HPDE6-E6E7 (cell line): Measurements from ENCODE around the gene ELMO1.

Experiments used
- DNase-seq: peaks from one replicate; pipeline ENCODE4 v3.0.0; 2011; ENCODE audit warnings: missing footprints; ENCODE audit errors: extremely low spot score

Gene ELMO1

DNA sequence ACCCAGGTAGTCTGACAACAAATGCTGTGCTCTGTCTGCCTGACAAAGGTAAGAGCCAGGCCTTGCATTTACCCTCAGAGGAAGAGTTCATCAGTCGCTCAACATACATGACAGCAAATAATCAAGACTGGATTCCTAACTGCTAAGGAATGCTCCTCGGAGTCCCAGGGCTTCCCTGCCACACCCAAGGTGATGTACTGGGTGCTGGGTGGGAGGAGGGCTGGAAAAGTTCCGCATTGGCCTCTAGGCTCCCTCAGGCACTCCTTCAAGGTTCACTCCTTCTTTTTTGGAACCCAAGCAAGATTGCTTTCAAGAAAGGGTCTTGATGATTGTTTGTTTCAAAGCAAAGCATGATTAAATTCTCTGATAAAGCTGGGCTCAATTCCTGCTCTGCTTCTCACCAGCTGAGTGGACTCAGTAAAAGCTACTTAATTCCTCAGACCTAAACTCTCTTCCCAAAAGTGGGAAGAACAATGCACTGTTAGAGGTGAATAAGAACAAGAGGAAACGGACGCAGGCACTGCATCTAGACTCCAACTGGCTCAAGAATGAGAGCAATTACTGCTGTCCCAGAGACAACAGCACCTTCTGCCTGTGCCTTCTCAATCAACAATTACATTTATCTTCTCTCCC, 173.5 kb downstream of the ELMO1 start:
- DNase-seq: no peak

DNA sequence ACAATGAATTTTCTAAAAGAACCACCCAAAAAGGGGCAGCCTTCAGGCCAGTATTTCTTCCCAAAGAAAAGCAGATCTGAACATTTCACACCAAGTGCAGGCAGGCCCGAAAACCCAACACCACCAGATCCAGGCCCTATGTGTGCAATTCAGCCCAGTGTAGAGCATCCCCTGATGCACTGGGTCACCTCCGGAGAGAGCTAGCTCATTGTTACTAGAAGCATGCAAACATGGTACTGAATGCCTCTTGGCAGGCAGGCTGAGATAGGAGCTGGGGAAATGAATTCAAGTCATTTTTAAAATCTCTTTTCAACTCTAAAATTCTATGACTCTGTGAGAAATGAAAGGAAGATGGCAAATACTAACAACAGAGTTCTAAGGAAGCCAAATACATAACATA, 174.8 kb downstream of the ELMO1 start:
- DNase-seq: no peak

DNA sequence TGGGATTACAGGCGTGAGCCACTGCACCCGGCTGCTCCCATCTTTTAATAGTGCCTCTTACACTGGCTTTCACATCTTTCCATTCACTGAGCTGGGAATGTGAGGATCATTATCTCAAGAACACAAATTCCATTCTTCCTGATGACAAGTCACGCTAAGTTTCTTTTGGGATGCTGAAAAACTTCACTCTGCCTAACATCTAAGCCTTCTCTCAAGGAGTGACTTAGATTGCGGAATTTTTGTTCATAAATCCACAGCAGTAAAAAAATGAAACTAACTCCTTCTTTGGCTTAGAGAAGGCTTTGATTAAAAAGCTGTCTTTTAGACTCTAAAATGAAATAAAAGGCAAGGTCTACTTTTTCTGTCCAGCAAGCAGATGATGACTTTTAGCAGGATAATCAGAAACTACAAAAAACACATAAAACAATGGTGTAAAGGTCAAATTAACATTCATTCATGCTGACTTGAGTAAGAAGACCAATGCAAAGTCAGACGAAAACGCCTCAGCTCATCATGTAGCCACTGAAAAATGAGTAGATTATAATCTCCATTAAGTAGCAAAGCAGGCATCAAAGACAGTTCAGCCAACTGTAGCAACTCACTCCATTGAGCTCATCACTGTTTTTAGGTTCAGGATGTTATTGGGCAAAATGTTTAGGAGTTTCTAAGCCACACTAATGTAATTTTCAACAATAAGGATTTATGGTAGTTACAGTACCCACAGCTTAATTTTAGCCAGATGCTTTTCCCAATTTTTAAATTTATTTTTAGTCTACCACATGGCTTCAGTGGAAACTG, 178.8 kb downstream of the ELMO1 start:
- DNase-seq: no peak

DNA sequence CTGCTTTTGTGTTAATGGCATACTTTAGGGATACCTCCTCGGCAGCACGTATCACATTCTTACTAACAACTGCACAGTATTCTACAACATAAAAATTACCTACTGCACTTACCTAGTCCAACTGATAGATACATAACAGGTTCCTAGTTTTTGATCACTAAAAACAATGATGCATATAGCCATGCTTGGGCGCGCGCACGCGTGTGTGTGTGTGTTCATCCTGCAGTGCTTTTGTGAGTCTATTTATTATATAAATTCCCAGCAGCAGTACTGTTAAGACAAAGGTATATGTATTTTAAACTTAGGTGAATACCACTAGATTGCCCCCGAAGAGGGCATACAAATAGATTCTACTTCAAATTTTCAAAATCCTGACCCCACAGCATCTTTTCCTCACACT, 181.4 kb downstream of the ELMO1 start:
- DNase-seq: no peak

DNA sequence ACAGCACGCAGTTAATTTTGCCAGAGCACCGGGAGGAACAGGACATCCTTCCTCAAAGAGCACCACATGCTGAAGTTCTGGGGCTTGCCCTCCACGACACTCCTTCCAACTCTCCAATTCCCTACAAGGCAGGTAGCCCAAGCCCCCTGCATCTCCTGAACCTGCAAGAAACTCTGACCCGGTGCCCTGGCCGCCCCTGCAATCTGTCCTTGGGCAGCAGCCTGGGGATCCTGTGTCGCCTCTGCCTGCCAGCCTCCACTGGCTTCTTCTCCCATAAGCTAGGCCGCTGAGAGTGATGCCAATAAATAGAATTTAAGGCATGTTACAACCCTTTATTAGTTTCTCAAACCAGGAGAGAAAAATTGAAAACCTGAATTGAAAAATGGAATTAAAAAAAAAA, 182.8 kb downstream of the ELMO1 start:
- DNase-seq: no peak

DNA sequence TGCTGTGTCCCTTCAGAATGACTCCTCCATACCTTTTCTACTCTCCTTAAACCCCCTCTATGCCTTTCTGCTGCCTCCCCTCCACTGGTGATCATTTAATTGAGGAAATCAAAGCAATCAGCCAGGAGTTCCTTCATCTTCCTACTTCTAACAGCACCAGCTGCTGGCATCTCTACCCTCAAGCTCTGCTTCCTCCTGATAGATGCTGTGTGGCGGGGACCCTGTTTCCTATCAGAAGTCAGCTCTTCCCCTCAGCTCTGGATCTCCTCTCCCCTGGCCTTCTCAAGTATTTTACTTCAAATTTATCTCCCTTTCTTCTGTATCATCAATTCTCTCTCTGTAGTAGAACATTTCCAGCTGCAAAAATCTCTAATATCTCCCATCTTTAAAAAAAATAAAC, 183.7 kb downstream of the ELMO1 start:
- no peak for DNase-seq

DNA sequence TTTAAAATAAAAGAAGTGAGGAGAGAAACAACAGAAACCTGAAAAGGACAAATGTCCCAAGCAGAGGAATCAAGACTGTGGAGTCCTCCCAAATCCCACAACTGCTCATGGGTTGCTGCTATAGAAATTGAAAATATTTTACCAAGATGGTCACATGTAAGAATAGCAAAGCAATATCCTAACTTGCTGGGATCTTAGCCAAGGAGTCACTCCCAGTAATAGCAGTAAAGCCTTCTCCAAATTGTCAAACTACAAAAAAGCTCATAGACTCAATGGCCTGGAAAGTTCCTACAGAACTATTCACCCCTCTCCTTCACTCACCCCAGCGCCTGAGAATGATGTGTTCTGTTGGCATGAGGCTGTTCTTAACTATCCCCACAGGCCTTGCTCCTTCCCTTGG, 186.5 kb downstream of the ELMO1 start:
- no peak for DNase-seq

DNA sequence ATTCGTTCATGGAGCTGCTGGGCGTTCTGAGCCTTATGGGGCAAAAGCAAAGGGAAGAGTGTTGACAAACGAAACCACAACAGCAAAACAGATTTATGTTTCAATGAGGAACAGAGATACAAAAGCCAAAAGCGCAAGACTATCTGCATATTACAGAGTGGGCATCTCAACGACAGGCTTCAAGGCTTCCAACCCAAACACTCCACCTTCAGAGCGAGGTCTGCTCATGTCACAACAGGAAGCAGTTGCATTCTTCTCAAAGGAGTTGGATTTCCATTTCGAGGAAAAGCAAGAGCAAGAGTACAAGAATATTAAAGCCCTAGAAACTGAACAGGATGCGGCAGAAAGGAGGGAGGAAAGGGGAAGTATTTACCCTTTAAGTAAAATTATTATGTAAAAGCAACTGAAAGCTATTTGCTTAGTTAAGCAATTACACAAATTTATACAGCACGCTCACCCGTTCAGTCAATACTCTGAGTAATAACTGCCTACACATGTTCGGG, 189.3 kb downstream of the ELMO1 start:
- DNase-seq: no peak

DNA sequence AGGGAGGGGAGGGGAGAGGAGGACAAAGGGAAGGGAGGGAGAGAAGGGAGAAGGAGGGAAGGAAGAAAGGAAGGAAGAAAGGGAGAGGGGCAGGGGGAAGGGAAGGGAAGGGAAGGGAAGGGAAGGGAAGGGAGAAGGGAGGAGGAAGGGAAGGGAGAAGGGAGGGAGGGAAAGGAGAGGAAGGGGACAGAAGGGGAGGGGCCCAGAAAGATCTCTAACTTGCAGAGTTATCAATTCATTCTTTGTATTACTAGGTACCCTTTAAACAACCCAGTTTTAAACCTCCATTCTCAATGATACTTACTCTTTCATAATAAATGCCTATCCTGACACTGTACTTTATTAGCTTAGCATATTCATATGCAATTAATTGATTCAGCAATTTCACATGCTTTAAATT, 192.0 kb downstream of the ELMO1 start:
- no peak for DNase-seq

DNA sequence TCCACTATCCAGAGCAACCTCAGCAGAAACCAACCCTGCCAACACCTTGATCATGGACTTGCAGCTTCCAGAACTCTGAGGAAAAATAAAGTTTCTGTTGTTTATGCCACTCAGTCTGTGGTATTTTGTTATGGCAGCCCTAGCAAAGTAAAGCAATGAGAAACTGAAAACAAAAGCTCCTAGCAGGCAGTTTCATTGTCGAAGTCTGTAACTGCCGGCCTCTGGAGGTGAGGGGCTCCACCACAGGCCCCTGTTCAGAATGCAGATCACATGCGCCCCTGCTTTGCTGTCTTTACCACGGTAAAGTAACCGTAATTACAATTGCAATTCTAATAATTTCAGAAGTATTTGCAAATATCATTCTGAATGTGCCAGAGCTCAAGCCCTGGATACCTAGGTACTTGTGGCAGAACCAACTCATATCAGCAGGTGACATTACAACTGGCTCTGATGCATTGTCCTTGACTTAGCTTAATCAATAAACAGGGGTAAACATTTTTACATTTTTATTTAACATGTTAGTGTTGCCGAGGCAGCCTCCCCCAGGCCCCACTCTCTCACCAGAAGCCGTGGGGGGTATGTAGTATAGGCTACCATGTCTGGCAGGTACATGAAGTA, 193.2 kb downstream of the ELMO1 start:
- no peak for DNase-seq

DNA sequence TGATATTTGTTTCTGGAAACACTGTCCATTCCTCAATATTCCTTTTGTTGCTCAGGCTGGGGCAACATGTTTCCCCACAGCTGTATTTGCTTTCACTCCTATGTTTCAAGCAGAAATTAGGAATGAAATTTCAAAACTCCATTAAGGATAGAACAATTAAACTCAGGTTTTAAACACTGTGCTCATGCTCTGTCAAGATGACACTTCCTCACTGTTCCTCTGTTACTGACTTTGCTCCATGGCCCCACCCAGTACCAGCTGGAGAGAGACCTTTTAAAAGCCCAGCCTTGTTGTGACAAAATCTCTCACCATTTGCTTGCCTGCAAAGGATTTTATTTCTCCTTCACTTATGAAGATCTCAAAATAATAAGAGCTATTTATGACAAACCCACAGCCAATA, 197.4 kb downstream of the ELMO1 start:
- DNase-seq: no peak

DNA sequence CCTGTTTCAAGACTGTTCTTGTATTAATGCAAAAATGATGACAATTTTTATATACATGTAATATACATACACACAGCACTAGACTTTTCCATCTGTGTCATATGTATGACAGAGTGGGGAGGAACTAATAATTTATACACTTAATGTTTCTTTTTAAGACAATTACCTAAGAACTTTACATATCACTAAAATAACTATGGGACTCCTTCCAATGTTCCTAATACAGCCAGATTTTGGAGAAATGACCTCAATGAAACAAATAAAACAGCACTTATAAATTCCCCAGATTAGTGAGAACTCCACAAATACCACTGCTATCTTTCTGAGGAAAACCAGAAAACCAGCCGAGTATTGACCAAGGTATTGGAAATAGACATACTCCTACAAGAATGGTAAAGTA, 199.4 kb downstream of the ELMO1 start:
- no peak for DNase-seq

DNA sequence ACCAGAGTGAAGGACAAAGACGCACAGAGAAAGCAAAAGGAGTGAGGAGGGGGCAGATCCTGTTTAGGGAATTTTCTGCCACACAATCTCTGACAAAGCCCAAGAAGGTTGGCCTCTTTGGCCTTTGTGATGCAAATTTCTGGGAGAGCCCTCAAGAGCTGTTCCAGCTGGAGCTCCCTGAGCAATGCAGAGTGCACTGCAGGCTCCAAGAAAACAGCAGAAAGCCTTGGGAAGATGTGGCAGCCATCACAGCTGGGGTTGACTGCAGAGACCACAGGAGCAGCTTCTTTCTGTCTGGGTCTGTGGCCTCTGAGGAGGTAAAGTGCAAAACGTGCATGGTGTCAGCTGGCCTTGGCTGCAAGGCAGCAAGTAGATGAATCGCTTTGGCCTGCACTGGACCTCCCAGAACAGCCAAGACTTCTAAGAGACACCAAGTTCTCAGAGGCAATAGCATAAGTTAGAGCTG, 200.2 kb downstream of the ELMO1 start:
- no peak for DNase-seq

DNA sequence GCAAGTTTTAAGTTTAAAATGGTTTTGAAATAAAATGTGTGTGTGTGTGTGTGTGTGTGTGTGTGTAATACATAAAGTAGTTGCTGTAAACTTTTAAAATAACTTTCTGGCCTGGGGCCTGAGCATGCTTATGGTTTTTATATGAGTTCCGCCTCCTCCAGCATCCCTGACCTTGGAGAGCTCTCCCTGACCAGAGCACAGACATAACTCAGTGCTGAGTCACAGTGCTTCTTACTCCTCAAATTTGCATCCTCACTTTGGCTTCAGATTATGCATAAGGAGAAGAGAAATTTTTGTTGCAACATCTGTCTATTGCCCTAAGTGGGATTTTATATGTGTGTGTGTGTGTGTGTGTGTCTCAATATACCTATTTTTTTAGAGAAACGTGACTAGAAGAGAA, 200.8 kb downstream of the ELMO1 start:
- no peak for DNase-seq

DNA sequence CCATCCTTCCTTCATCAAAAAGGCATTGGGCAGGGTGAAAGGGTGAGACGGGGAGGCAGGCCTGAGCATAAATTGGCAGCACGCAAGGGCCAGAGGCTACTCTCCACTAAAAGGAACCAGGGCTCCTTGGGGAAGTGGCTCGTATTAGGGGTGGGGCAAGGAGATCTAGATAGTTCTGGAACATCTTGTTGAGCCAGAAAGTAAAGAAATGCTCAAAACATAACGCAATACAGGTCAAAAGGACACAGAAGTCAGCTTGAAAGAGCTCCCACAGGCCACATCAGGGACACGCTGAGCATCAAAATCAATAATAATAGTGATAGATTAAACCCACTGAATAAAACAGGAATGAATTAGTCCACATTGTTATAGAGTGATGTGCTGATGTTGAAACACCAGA, 203.1 kb downstream of the ELMO1 start:
- DNase-seq: no peak

DNA sequence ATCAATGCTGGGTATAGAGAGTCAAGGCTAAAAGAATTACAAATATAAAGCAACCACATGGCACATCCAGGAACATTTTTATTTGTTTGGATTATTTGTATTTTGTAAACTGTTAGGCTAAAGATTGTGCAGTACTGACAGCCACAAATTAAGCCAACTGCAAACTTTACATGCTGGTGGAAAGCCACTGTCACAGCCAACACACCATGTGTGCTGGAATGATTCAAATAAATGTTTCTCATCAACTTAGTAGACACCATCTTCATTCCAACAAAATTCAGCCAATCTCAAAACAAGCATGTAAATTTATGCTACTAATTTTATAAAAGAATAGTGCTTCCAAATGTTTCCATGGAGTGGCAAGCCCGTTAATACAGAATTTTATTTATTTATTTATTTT, 211.8 kb downstream of the ELMO1 start:
- no peak for DNase-seq

DNA sequence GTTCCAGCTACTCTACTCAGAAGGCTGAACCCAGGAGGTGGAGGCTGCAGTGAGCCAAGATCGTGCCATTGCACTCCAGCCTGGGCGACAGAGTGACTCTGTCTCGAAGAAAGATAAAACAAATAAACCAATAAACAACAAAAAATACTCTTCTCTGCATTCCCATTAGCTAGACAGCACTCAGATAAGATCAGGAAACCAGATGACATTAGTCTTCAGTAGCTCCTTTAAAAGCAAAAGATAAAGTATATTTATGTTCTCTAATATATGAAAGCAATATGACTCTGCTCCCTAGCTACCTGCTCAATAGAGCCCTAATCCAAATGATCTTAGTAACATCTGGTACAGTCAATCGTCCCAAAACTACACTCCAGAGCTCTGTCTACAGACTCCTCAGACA, 212.9 kb downstream of the ELMO1 start:
- no peak for DNase-seq

DNA sequence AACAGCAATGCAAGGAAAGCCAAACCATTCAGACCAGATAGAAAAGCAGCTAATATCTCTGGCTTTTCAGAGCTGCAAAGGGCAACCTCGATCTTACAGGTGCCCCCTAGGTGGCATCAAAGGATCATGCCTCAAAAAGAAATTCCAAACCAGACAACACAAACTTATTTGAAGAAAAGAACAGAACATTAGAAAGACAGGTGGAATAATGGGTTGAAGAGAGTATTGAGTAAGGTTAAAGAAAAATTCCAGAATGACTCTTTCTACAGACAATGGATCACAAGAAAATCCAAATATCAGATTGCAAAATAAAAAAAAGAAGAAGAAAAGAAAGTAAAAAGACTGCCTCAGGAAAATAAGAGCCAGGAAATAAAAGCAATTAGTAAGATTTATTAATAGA, 213.7 kb downstream of the ELMO1 start:
- no peak for DNase-seq

DNA sequence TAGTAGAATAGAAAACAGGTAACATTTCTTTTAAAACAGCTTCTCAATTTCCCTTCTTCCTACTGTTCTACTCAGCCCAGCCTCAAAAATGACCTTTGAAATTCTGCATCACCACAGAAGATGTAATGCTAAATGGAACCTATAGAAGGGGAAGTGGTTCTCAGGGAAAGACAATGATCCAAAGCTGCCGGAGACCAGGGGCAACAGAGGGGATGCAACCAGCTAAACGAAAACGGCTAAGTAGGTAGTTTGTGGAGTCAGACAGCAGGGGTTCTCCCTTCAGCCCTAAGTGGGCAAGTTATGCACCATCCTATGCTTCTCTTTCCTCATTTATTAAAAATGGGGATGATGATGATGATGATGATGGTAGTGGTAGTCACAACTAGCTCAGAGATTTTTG, 214.3 kb downstream of the ELMO1 start:
- DNase-seq: no peak

DNA sequence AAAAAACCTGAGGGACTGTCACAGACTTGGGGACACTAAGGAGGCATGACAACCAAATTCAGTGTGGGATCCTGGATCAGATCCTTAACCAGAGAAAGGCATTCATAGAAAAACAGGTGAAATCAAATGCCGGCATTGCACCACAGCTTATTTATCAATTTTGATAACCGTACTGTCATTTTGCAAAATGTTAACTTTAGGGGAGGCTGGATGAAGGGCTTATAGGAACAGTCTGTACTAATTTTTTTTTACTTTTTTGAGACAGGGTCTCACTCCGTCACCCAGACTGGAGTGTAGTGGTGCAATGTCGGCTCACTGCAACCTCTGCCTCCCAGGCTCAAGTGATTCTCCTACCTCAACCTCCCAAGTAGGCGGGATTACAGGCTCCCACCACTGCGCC, 217.1 kb downstream of the ELMO1 start:
- DNase-seq: no peak

DNA sequence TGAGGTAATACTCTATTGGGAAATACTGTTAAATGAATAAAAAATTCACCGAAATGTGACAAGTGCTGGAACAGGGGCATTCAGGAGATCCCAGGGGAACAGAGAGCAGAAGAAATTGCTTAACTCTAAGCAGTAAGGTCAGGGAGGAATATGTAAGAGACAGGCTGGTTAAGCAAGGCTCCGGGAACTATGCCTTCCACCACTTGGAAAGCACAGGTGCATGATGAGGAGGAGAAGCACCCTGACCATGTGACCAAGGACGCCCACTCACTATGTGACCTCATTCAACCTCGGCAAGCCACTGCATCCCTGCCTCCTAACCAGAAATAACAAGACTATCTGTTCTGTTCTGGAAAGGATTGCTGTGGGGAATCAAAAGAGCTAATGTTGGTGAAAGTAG, 218.4 kb downstream of the ELMO1 start:
- no peak for DNase-seq

DNA sequence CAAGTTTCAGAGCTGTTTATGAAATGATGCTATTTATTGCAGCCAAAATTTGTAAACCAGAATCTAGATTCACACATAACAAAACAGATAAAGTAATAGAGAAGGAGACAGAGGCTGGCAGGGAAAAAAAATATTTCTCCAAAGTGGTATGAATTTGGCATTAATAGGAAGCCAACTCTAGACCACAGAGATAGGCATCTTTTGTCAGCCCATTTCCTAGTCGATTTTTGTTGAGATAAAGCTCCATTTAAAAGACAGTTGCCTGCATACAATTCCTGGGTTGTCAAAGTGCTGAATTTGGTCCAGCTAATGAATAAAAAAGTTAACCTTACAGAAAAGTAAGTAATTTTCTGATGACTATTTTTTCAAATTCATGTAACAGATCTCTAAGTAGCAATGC, 219.3 kb downstream of the ELMO1 start:
- DNase-seq: no peak
